ENCODE measurements around the gene TXNDC16.

GRCh38 chr14:52405314-52405713 is 147.0 kb downstream of the TXNDC16 start:
- no peak for TF ChIP-seq CHD4 (IDR thresholded peaks at IDR 0.05; ENCODE audit: borderline replicate concordance)
- no peak for TF ChIP-seq EP300 (IDR thresholded peaks at IDR 0.05)
- TF ChIP-seq PBX3 (IDR thresholded peaks at IDR 0.05) = no peak
- TF ChIP-seq CEBPB (IDR thresholded peaks at IDR 0.05) = no peak

Measured in A549 (cell line).